ENCODE results near the gene TNFRSF25.
"Not testable (repeated sequence)": the region's sequence is repeated elsewhere in the genome, so short reads cannot be mapped to it uniquely, and the experiment has no call there.

TNFRSF25 gene

GRCh38 chr1:6435547-6435946, 30.4 kb downstream of the TNFRSF25 start:
- peaks cover 49% of the 10 kb centered on the region for H3K27me3 Mint-ChIP-seq (ENCODE audit: low read depth, poor library complexity)

GRCh38 chr1:6435129-6435528, 30.8 kb downstream of the TNFRSF25 start:
- H3K9me3 Mint-ChIP-seq, result no peaks in the 10 kb centered on the region
- no peaks in the 10 kb centered on the region for H3K36me3 Mint-ChIP-seq (ENCODE audit: low read depth)

More at GRCh38 chr1:6435547-6435946, 30.4 kb downstream of the TNFRSF25 start:
- no peaks in the 10 kb centered on the region for H3K9me3 Mint-ChIP-seq
- no peak for TF ChIP-seq CTCF (IDR thresholded peaks at IDR 0.05)
- H3K27ac Mint-ChIP-seq, result no peak overlapping the region
- no peak for DNase-seq
- H3K4me3 Mint-ChIP-seq, result no peak overlapping the region
- H3K4me1 Mint-ChIP-seq, result peaks cover 46% of the 10 kb centered on the region
- H3K36me3 Mint-ChIP-seq (ENCODE audit: low read depth), result no peaks in the 10 kb centered on the region

GRCh38 chr1:6434186-6434585, 31.8 kb downstream of the TNFRSF25 start:
- Mint-ChIP-seq H3K36me3 (ENCODE audit: low read depth) (no peaks in the 10 kb centered on the region), H3K27ac (peak overlapping the region; percentile 18), H3K9me3 (no peaks in the 10 kb centered on the region), H3K4me1 (peaks cover 50% of the 10 kb centered on the region), H3K4me3 (no peak overlapping the region), H3K27me3 (ENCODE audit: low read depth, poor library complexity) (peaks cover 54% of the 10 kb centered on the region)
- DNase-seq, result no peak
- no peak for TF ChIP-seq CTCF (IDR thresholded peaks at IDR 0.05)

More at GRCh38 chr1:6435129-6435528, 30.8 kb downstream of the TNFRSF25 start:
- Mint-ChIP-seq H3K4me1 (peaks cover 50% of the 10 kb centered on the region), H3K27ac (no peak overlapping the region), H3K27me3 (ENCODE audit: low read depth, poor library complexity) (peaks cover 52% of the 10 kb centered on the region), H3K4me3 (no peak overlapping the region)
- no peak for TF ChIP-seq CTCF (IDR thresholded peaks at IDR 0.05)
- no peak for DNase-seq

- not testable (repeated sequence) for H3K27ac Mint-ChIP-seq; DNase-seq; H3K36me3 Mint-ChIP-seq (ENCODE audit: low read depth); H3K4me3 Mint-ChIP-seq; H3K9me3 Mint-ChIP-seq
- Mint-ChIP-seq H3K27me3 (ENCODE audit: low read depth, poor library complexity) (peaks cover 55% of the 10 kb centered on the region), H3K4me1 (peaks cover 39% of the 10 kb centered on the region)
Measured at GRCh38 chr1:6431645-6432579, 34.1 kb downstream of the TNFRSF25 start.

- H3K9me3 Mint-ChIP-seq; H3K27ac Mint-ChIP-seq; DNase-seq; H3K4me3 Mint-ChIP-seq; H3K36me3 Mint-ChIP-seq (ENCODE audit: low read depth): not testable (repeated sequence)
- Mint-ChIP-seq H3K27me3 (ENCODE audit: low read depth, poor library complexity) (peaks cover 68% of the 10 kb centered on the region), H3K4me1 (peaks cover 30% of the 10 kb centered on the region)
Measured at GRCh38 chr1:6429660-6430411, 36.1 kb downstream of the TNFRSF25 start.

GRCh38 chr1:6428453-6428852, 37.5 kb downstream of the TNFRSF25 start:
- not testable (repeated sequence) for DNase-seq; H3K9me3 Mint-ChIP-seq; H3K4me3 Mint-ChIP-seq; H3K36me3 Mint-ChIP-seq (ENCODE audit: low read depth); H3K27ac Mint-ChIP-seq
- Mint-ChIP-seq H3K27me3 (ENCODE audit: low read depth, poor library complexity) (peaks cover 67% of the 10 kb centered on the region), H3K4me1 (peaks cover 20% of the 10 kb centered on the region)

Data from nephron progenitor cell (in vitro differentiated cells).